Subcutaneous preadipocyte (primary cell): ENCODE data around the gene JAKMIP1. TPM values are rescaled to one million over a fixed set of nuclear protein-coding genes. Genes with fewer than 3 reads are reported as not detected.

Source experiments
- total RNA-seq: library from RNA; depleted of rRNA; stranded (reverse); fragments of >200 nt; gene quantifications from 2 replicates; pipeline ENCODE4 v1.2.3, GENCODE V29; 2012

JAKMIP1 gene
- not detected in 2 replicates for total RNA-seq

DNA sequence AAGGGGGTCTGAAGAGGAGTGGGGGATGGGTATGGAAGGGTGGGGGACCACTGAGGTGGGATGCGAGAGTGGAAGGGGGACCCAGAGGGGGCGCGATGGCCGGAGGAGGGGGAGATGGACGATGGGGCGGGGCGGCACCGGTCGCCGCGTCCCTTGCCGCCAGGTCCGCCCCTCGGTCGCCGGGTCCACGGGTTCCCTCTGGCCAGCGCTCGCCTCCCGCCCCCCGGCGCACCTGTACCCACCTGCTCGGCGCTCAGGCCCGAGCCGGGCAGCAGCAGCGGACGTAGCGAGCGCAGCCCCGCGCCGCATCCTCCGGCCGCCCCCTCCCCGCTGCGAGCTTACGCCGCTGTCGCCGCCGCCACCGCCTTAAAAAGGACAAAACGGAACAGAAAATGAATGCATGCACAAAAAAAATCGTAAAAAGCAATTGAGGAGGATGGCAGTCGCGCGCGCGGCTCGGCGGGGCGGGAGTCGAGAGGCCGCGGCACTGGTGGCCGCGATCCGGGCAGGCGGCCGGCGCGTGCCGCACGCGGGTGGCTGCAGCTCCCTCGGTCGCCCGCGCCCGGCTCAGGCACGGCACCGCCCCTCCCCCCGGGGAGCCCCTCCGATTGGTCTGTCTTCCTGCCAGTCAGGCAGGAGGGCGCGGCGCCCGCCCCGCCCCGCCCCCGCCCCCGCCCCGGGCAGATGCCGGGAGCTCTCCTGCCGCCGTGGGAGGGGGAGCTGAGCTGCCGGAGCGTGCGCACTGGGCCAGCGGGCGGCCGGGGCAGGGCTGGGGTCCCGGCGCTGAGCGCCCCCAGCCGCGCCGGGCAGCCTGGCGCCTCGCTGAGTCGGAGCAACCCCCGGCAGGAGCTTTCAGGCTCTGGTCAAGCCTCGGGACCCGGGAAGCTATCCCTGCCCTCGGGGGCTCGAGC lies at the start of gene JAKMIP1:
Gene JAKMIP1 (minus strand): TSS at position 539 of the 911 bp plus-strand sequence. CDS start 87,699 bp downstream, outside the sequence.

DNA sequence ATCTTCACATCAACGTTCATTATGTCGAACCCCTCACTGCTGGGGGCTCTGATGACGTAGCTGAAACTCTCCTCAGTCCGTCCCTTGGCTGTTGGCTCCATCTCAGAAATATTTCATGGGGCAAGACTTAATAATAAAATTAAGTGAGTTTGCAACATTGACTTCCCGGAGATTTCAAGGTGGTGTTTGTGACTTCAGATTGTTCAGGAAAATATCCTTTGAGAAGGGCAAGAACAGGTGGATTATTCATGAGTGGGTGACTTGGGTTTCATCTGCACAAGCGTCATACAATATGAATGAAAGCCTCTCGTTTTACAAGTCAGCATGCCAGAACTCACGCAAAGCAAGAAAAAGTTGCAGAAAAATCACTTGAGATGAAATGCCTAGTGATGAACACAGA lies 182.0 kb downstream of the JAKMIP1 start, which contains the start of gene C4orf50:
Gene C4orf50 (minus strand): TSS at position 101 of the 400 bp plus-strand sequence.

Other genes starting within 250 kb of the JAKMIP1 start
- gene C4orf50, start 182.1 kb downstream of the JAKMIP1 start, total RNA-seq: not detected in 2 replicates
- 14.7 and 16.5 TPM in 2 replicates for gene WFS1, start 69.3 kb upstream of the JAKMIP1 start, total RNA-seq